Measurements from ENCODE around the gene IFT43. TPM values are rescaled to one million over a fixed set of nuclear protein-coding genes. Genes with fewer than 3 reads are reported as not detected.

The IFT43 gene
- total and polyA plus RNA-seq, 5 donors from 2014 or later: 9.9 to 20.0 (median 15.7) TPM

- Mint-ChIP-seq H3K4me3 (no peak overlapping the region), H3K4me1 (peaks cover 0 to 3% (median under 1%) of the 10 kb centered on the region in 4 donors), H3K36me3 (no peaks in the 10 kb centered on the region), H3K9me3 (peaks cover 0 to 8% (median 0%) of the 10 kb centered on the region in 7 donors), H3K27ac (no peak overlapping the region), H3K27me3 (peaks cover 52% of the 10 kb centered on the region)
- DNase-seq (no peak), ATAC-seq (ENCODE audit: low read depth in 2 of 2) (no peak)
- Histone ChIP-seq H3K4me1 (ENCODE audit: control insufficient read depth, insufficient read depth, low read length, poor library complexity, severe bottlenecking) (no peaks in the 10 kb centered on the region), H3K27ac (ENCODE audit: insufficient read depth, low read length, poor library complexity, severe bottlenecking) (no peak overlapping the region), H3K9me3 (ENCODE audit: control insufficient read depth in 2 of 2, low read length in 2 of 2) (no peaks in the 10 kb centered on the region), H3K27me3 (ENCODE audit: control insufficient read depth, insufficient read depth, low read length) (peaks cover 15% of the 10 kb centered on the region), H3K36me3 (ENCODE audit: control insufficient read depth, insufficient read depth, low read length) (no peaks in the 10 kb centered on the region), H3K4me3 (ENCODE audit: low read depth, low read length) (no peak overlapping the region)
Observed at GRCh38 chr14:76133103-76133502, 147.5 kb downstream of the IFT43 start.

Other genes with a start within 250 kb of the IFT43 start
- 7.4 TPM for gene TGFB3, start 3.8 kb upstream of the IFT43 start, total RNA-seq
- gene TGFB3, start 3.8 kb upstream of the IFT43 start, polyA plus RNA-seq: under 1 TPM in 3 of 4 donors, not detected in 1; 0.16 to 0.93 (median 0.38) TPM
- gene GPATCH2L, start 166.2 kb downstream of the IFT43 start, total RNA-seq: 99.9 TPM
- 10 to 100 TPM in 3 of 4 donors, 1 to 10 TPM in 1; 8.7 to 17.0 (median 11.9) TPM for gene GPATCH2L, start 166.2 kb downstream of the IFT43 start, polyA plus RNA-seq

Measured in CD4-positive, CD25-positive, alpha-beta regulatory T cell (primary cell).